Measurements from ENCODE around the gene SLC38A2. TPM values are rescaled to one million over a fixed set of nuclear protein-coding genes. Genes with fewer than 3 reads are reported as not detected.

The SLC38A2 gene
- total RNA-seq, 1 experiment from 2014 or later: 381 TPM

GRCh38 chr12:46409342-46409741 is 36.8 kb upstream of the SLC38A2 start:
- Mint-ChIP-seq H3K4me1 (peaks cover 15% of the 10 kb centered on the region), H3K36me3 (peaks cover 8% of the 10 kb centered on the region; the same call in 1 of the 2 replicates), H3K9me3 (peaks cover 5% of the 10 kb centered on the region), H3K27ac (no peak overlapping the region), H3K27me3 (ENCODE audit: low read depth) (no peaks in the 10 kb centered on the region), H3K4me3 (no peak overlapping the region)
- ATAC-seq (no peak), DNase-seq (ENCODE audit: low spot score) (no peak)
- POLR2A ChIA-PET: no interaction called here
- CTCF ChIA-PET: no interaction called here
- no peak for TF ChIP-seq STAT6 (CRISPR knock-in tag; conservative IDR thresholded peaks at IDR 0.05; ENCODE audit: low read depth)
- TF ChIP-seq EMX1 (CRISPR knock-in tag; IDR thresholded peaks at IDR 0.05): no peak
- TF ChIP-seq ZNF671 (CRISPR knock-in tag; IDR thresholded peaks at IDR 0.05): no peak
- no peak for TF ChIP-seq RELA (CRISPR knock-in tag; IDR thresholded peaks at IDR 0.05; ENCODE audit: borderline replicate concordance)
- no peak for TF ChIP-seq FOXK1 (CRISPR knock-in tag; IDR thresholded peaks at IDR 0.05)
- no peak for TF ChIP-seq E2F4 (CRISPR knock-in tag; IDR thresholded peaks at IDR 0.05; ENCODE audit: borderline replicate concordance, low read depth)
- no peak for TF ChIP-seq FOXJ3 (CRISPR knock-in tag; IDR thresholded peaks at IDR 0.05; ENCODE audit: borderline replicate concordance)
- TF ChIP-seq TEAD1 (CRISPR knock-in tag; IDR thresholded peaks at IDR 0.05): no peak
- no peak for TF ChIP-seq PREB (CRISPR knock-in tag; IDR thresholded peaks at IDR 0.05; ENCODE audit: borderline replicate concordance)
- no peak for TF ChIP-seq GRHL2 (CRISPR knock-in tag; IDR thresholded peaks at IDR 0.05; ENCODE audit: insufficient replicate concordance, severe bottlenecking)
- TF ChIP-seq E2F5 (CRISPR knock-in tag; IDR thresholded peaks at IDR 0.05): no peak
- TF ChIP-seq ZNF138 (CRISPR knock-in tag; conservative IDR thresholded peaks at IDR 0.05): no peak
- no peak for TF ChIP-seq ZNF532 (CRISPR knock-in tag; IDR thresholded peaks at IDR 0.05; ENCODE audit: borderline replicate concordance)
- TF ChIP-seq NR3C1 (CRISPR knock-in tag; conservative IDR thresholded peaks at IDR 0.05; ENCODE audit: low read depth): no peak
- no peak for TF ChIP-seq USF1 (CRISPR knock-in tag; IDR thresholded peaks at IDR 0.05)
